GM19023 (cell line): ENCODE data around the gene PTCRA.
"Not testable (repeated sequence)": the region's sequence is repeated elsewhere in the genome, so short reads cannot be mapped to it uniquely, and the experiment has no call there.

Experiments used
- ATAC-seq: cut with Tn5 transposase; IDR thresholded peaks from one replicate; pipeline ENCODE4 v1.9.1; 2021; ENCODE audit warnings: mild to moderate bottlenecking, moderate library complexity; ENCODE audit not compliant: unreplicated experiment

Gene PTCRA

GRCh38 chr6:42939810-42940167, 23.9 kb downstream of the PTCRA start:
- no peak for ATAC-seq

GRCh38 chr6:42940493-42941045, 24.7 kb downstream of the PTCRA start:
- ATAC-seq = no peak

GRCh38 chr6:42941356-42941755, 25.5 kb downstream of the PTCRA start:
- not testable (repeated sequence) for ATAC-seq

GRCh38 chr6:42942444-42942843, 26.6 kb downstream of the PTCRA start:
- ATAC-seq = no peak

- no peak for ATAC-seq
Observed at GRCh38 chr6:42947950-42948349, 32.1 kb downstream of the PTCRA start.

GRCh38 chr6:42952389-42952788, 36.5 kb downstream of the PTCRA start:
- no peak for ATAC-seq

GRCh38 chr6:42954405-42954804, 38.6 kb downstream of the PTCRA start:
- not testable (repeated sequence) for ATAC-seq

- no peak for ATAC-seq
Observed at GRCh38 chr6:42958125-42958524, 42.3 kb downstream of the PTCRA start.

- ATAC-seq = no peak
Observed at GRCh38 chr6:42959917-42960242, 44.0 kb downstream of the PTCRA start.

- ATAC-seq = no peak
Observed at GRCh38 chr6:42960243-42961019, 44.6 kb downstream of the PTCRA start, which contains the start of gene GNMT. TSS of gene GNMT (plus strand) at chr6:42960754. CDS start at chr6:42960768, 14 bp downstream.

- no peak for ATAC-seq
Observed at GRCh38 chr6:42961020-42961470, 45.2 kb downstream of the PTCRA start.

GRCh38 chr6:42962096-42962495, 46.2 kb downstream of the PTCRA start:
- no peak for ATAC-seq

- ATAC-seq = no peak
Observed at GRCh38 chr6:42962502-42963178, 46.8 kb downstream of the PTCRA start.

GRCh38 chr6:42963179-42963854, 47.5 kb downstream of the PTCRA start:
- ATAC-seq = no peak

- ATAC-seq = no peak
Observed at GRCh38 chr6:42963855-42964605, 48.2 kb downstream of the PTCRA start.

GRCh38 chr6:42966571-42966970, 50.7 kb downstream of the PTCRA start:
- no peak for ATAC-seq

- no peak for ATAC-seq
Observed at GRCh38 chr6:42967228-42967627, 51.4 kb downstream of the PTCRA start.

GRCh38 chr6:42968126-42968701, 52.4 kb downstream of the PTCRA start:
- no peak for ATAC-seq

- no peak for ATAC-seq
Observed at GRCh38 chr6:42968783-42969182, 52.9 kb downstream of the PTCRA start.

GRCh38 chr6:42969431-42969830, 53.6 kb downstream of the PTCRA start:
- ATAC-seq = no peak
